Cardiac fibroblast (primary cell): Measurements from ENCODE around the gene ACTR3C.
"Not testable (repeated sequence)": the region's sequence is repeated elsewhere in the genome, so short reads cannot be mapped to it uniquely, and the experiment has no call there.

Source experiments
- DNase-seq, 2 donors: peaks; one replicate each; pipeline versions ENCODE4 v3.0.0 to v3.0.0-alpha.2; 2010; ENCODE audit warnings: low read depth in 2 of 2
- H3K4me3 ChIP-seq, 2 donors: replicated peaks in 1 of 2; 1 replicate in 1 of 2; 2 replicates in 1 of 2; pipeline ENCODE4 v1.5.1; 2011; ENCODE audit warnings: low read depth in 2 of 2, low read length in 2 of 2, mild to moderate bottlenecking in 2 of 2, moderate library complexity in 1 of 2
- TF ChIP-seq, protein P1 (sequence below): IDR thresholded peaks from one replicate; pipeline ENCODE4 v1.5.1; 2011; ENCODE audit warnings: low read depth, mild to moderate bottlenecking, low read length, inconsistent platforms

ACTR3C gene

DNA sequence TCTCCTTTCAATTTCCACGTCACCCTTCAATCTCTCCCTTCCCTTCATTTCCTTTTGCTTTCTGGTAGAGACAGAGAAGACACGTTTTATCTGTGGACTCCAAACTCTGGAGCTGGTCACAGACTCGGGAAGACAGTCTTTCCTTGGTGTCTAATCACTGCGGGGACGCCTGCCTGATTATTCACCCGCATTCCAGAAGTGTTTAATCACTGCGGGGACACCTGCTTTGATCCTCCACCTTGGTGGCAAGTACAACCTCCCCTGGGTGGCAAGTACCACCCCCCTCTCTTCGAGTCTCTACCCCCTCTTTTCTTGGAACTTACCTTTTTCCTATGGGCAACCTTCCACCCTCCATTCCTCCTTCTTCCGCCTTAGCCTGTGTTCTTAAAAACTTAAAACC lies 15.4 kb downstream of the ACTR3C start:
- no peak for DNase-seq
- H3K4me3 ChIP-seq = no peak overlapping the region
- TF ChIP-seq, protein P1, sequence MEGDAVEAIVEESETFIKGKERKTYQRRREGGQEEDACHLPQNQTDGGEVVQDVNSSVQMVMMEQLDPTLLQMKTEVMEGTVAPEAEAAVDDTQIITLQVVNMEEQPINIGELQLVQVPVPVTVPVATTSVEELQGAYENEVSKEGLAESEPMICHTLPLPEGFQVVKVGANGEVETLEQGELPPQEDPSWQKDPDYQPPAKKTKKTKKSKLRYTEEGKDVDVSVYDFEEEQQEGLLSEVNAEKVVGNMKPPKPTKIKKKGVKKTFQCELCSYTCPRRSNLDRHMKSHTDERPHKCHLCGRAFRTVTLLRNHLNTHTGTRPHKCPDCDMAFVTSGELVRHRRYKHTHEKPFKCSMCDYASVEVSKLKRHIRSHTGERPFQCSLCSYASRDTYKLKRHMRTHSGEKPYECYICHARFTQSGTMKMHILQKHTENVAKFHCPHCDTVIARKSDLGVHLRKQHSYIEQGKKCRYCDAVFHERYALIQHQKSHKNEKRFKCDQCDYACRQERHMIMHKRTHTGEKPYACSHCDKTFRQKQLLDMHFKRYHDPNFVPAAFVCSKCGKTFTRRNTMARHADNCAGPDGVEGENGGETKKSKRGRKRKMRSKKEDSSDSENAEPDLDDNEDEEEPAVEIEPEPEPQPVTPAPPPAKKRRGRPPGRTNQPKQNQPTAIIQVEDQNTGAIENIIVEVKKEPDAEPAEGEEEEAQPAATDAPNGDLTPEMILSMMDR = no peak

- DNase-seq = no peak
- TF ChIP-seq, protein P1 = no peak
- no peak overlapping the region for H3K4me3 ChIP-seq
These were observed 16.2 kb downstream of the ACTR3C start for GRCh38 chr7:150307129-150307528.

DNA sequence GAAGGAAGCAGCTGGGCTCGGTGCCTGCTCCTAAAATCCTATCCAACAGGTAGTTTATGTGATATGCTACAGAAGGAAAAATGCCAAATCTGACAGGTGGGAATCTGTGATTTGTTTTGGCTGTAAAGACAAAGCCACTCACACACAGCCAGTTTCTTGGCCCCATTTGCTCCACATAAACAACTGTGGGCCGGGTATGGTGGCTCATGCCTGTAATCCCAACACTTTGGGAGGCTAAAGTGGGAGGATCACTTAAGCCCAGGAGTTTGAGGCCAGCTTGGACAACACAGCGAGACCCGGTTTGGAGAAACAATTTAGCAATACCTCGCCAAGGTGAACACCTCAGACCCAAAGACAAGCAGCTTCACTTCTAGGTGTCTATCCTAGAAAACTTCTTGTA lies 17.0 kb downstream of the ACTR3C start:
- DNase-seq, H3K4me3 ChIP-seq: not testable (repeated sequence)

DNA sequence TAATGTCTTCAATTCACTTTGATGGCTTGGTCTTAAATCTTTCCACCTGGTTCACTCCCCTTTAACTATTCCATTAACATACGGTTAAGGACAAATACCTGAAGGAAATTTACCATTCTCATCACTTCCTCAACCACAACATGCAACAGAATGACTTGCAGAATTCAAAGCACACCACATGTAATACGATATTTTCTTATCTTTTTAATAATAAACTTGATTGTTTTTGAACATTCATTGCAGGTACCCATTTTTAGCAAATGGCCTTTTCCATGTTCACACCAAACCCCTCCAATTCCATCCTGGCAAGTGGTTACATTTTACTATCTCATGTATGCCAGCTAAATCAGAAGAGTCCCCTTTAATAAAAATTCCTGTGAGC lies 17.5 kb downstream of the ACTR3C start:
- H3K4me3 ChIP-seq, DNase-seq: not testable (repeated sequence)

DNA sequence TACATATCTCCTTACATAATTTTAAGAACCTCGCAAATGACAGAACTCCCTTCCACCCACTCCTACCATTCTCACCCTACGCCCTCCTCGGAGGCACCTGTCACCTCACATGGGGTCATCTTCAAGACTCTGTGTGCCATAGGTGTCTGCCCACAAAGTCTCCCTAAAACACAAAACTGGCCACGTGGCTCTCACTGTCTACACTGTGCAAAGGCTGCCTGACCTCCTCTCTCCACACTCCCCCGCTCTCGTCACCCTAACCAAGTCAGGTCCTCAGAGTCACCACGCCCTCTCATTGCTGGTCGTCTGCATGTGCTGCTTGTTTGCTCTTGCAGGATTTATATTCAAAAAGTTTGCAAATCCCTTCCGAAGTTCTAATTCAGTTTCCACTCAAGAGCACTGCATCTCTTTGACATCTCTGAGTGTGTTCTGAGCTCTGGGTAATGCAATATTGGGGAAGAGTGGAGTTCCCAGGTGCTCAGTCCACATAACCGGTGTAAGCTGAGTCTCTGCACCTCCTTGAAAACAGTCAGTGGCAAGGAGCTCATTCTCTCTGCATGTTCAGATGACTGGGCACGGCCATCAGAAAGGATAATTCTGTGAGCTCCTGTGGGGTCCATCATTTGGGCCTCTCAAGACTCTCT lies 18.0 kb downstream of the ACTR3C start:
- not testable (repeated sequence) for DNase-seq, H3K4me3 ChIP-seq

DNA sequence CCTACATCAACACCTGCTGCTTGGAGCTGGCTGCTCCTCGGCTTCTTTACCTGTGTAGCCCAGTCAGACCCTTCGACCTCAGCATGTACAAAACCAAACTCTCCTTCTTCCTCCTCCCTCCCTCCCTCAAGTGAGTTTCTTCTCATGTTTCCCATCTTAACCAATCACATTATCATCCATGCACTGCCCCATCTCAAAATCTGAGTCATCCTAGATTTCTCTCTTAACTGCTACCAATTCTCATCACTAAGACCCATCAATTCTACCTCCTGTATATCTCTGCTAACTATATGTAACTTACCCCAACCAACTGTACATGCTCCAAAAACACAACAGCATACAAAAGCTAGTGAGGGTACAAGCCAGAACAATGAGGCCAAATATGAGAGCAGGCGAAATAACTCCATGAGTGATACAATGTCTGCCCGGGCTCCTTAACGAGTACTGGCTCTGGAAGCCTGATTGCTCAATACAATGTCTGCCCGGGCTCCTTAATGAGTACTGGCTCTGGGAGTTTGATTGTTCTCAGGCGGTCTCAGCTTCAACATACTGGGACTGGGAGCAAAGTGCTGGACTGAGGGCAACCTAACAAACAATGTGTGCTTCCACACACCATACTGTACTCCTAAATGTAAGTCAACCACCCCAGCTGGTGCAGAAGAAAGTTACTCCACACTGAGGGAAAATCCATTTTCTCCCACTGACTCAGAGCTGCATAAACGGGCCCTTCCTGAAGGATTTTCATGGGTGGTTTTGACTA lies 18.7 kb downstream of the ACTR3C start:
- not testable (repeated sequence) for H3K4me3 ChIP-seq
- peak in 1 of 2 donors; percentile 30 for DNase-seq

- DNase-seq = peak; percentile 30 to 56
These were observed 20.4 kb downstream of the ACTR3C start for GRCh38 chr7:150302908-150303310.

DNA sequence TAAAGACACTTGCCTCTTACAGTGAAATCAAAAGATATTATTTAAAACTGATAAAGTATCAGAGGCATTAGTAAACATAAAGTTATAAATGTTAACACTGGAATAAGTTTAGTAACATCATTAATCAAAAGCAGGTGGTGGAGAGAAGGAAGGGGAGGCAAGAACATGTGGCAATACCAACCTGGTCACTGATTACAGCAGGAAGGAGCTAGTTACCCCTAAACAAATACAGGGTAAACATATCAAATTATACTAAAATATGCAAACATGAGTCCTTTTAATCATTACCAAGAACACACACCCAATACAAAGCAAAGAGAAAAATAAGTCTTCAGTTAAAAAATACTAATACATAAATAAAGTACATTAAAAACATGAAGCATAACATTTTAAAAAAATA lies 25.4 kb downstream of the ACTR3C start:
- H3K4me3 ChIP-seq, DNase-seq: not testable (repeated sequence)

More at GRCh38 chr7:150302908-150303310, 20.4 kb downstream of the ACTR3C start:
- not testable (repeated sequence) for H3K4me3 ChIP-seq

- H3K4me3 ChIP-seq, DNase-seq: not testable (repeated sequence)
These were observed 26.5 kb downstream of the ACTR3C start for GRCh38 chr7:150296802-150297201.

DNA sequence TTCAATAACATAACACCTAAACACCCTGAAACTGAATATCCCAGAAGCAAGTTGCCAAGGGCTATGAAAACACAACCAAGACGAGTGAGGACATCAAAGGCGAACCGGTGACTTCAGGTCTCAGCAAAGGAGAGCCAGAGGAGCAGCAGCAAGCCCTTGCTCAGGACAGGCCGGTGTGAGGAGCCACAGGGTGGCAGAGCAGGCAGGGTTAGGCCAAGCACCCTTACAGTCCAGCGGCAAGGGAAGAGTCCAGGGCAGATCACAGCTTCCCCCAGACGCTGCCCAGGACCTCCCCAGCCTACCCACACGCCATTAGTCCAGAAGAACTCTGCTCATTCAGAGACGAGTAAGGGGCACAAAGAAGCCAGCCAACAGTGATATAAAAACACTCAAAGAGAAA lies 27.7 kb downstream of the ACTR3C start:
- H3K4me3 ChIP-seq = not testable (repeated sequence)

GRCh38 chr7:150295027-150295426 lies 28.3 kb downstream of the ACTR3C start:
- not testable (repeated sequence) for H3K4me3 ChIP-seq, DNase-seq

More for the DNA sequence above, 27.7 kb downstream of the ACTR3C start:
- not testable (repeated sequence) for DNase-seq

- not testable (repeated sequence) for H3K4me3 ChIP-seq
These were observed 33.0 kb downstream of the ACTR3C start for GRCh38 chr7:150290317-150290716.

GRCh38 chr7:150288816-150289215 lies 34.5 kb downstream of the ACTR3C start:
- not testable (repeated sequence) for DNase-seq, H3K4me3 ChIP-seq

More at GRCh38 chr7:150290317-150290716, 33.0 kb downstream of the ACTR3C start:
- DNase-seq = not testable (repeated sequence)

DNA sequence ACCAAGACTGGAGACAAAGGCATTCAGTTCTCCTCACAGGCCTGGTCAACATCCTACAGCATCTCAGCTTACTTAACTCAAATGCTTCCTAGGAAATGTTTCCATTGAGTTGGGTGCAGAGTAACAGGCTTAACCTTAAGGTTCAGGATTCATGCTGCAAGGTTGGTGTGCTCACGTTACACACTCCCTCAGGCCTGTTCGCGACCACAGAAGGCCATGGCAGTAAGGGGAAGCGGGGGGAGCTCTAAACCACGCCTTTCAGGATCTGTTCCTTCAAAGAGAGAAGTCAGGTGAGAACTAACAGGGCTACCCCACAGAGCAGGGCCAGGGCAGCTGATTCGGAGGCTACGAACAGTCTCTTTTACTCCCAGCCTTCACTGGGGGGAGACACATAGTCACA lies 35.5 kb downstream of the ACTR3C start:
- not testable (repeated sequence) for H3K4me3 ChIP-seq, DNase-seq
